SU-DHL-6 (cell line): ENCODE results near the gene SERPINB6.

ENCODE experiments used
- EZH2phosphoT487 ChIP-seq: fragments of 200-600 bp; sonication (generic), shearing (Covaris generic); conservative IDR thresholded peaks from 2 replicates; pipeline ENCODE4 v1.6.1; 2018; ENCODE audit warnings: mild to moderate bottlenecking, antibody characterized with exemption, low read length, moderate library complexity, mixed read lengths
- TF ChIP-seq, protein P1 (sequence below): fragments of 200-600 bp; sonication (generic); IDR thresholded peaks from one replicate; pipeline ENCODE4 v1.5.1; 2017; ENCODE audit warnings: antibody characterized with exemption, mild to moderate bottlenecking, low read length, moderate library complexity; ENCODE audit not compliant: insufficient read depth, poor library complexity, severe bottlenecking

DNA sequence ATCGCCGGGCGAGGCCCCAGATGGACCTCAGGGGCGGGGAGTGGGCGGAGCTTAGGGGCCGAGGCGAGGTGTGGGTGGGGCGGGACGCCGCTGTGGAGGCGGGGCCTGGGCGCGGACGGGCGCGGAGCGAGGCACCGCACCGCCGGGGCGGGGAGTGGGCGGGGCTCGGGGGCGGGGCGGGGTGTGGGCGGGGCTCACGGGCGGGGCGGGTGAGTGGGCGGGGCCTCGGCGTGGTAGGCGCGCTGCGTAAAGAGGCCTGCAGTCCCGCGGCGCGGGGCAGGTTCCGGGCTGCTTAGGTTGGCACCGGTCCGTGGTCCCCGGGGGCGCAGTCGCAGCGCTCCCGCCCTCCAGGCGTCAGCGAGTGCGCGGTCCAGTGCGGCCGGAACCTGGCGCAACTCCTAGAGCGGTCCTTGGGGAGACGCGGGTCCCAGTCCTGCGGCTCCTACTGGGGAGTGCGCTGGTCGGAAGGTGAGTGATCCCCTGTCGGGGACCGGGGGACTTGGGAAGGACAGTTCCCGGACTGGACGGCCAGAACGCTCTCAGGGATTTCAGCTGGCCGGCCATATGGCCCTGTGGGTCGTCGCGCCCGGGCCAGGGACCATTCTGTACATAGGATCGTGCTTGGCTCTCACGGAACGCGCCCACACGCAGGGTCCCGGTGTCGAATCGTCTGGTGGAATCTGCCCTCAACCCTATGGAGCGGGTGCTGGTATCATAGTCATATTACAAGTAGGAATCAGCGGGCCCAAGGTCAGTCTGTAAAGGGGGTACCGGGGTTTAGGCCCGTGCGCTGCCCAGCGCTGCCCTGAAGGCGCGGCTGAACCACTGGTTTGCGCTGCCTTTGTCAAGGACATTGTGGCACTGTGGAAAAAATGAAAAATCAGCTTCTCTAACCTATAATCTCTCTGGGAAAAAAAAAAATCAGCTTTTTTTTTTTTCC lies 28.5 kb upstream of the SERPINB6 start, which contains the start of gene NQO2:
- TF ChIP-seq, protein P1, sequence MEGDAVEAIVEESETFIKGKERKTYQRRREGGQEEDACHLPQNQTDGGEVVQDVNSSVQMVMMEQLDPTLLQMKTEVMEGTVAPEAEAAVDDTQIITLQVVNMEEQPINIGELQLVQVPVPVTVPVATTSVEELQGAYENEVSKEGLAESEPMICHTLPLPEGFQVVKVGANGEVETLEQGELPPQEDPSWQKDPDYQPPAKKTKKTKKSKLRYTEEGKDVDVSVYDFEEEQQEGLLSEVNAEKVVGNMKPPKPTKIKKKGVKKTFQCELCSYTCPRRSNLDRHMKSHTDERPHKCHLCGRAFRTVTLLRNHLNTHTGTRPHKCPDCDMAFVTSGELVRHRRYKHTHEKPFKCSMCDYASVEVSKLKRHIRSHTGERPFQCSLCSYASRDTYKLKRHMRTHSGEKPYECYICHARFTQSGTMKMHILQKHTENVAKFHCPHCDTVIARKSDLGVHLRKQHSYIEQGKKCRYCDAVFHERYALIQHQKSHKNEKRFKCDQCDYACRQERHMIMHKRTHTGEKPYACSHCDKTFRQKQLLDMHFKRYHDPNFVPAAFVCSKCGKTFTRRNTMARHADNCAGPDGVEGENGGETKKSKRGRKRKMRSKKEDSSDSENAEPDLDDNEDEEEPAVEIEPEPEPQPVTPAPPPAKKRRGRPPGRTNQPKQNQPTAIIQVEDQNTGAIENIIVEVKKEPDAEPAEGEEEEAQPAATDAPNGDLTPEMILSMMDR: no peak
- TF ChIP-seq EZH2phosphoT487: no peak
